ENCODE measurements around the gene PKD2. TPM values are rescaled to one million over a fixed set of nuclear protein-coding genes. Genes with fewer than 3 reads are reported as not detected.
A peak's percentile ranks its signal among the peaks of the same experiment; 100 is the strongest.

The PKD2 gene
- total and polyA plus RNA-seq, 12 donors, result 19.2 to 74.1 (median 38.9) TPM

GRCh38 chr4:87971866-87972265 is 35.6 kb upstream of the PKD2 start:
- WGBS, 4 donors, result 47 to 90% (median 67%) methylated on average over 1 of the region's 1 CpG
- intact Hi-C loops (cut with DNase I), result loop anchor here (5.0 kb wide), 1 partner anchor 115 kb away; no protein-coding TSS in a partner anchor

DNA sequence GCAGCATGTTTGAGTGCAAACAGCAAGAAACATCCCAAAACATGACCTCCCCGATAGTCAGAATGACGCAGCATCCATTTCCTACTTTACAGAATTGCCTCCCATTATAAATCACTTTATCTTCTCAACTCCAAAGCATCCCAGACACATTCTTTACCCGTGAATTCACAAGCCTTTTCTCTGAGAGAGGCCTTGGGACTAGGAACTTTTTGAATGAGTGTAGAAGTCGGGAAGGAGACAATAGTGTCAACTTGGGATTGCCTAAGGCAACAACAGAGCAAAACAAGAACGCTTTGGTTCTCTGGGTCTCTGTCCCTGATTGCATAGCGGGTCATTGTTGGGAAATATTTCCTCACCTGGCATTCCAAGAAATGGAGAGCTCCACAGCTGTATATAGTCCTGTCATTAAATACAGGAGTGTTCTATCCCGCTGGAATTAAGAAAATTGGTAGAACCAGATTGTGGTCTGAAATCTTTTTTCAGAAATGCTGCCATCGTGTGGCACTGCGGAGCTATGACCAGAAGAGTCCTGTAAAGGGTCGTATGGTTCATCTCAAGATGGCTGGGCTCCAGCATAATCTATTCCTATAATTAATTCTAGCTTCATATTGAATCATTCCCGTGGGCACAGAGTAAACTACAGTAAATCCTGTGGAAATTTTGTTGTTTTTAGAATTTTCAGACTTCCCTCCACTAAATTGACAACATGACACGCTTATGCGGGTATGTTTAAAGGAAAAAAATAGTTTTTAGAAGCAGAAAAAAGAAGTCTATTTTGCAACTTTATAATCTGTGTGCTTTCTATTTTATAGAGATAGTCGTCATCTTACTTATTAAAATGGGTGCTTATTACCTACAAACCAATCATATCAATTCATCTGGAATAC is 33.9 kb upstream of the PKD2 start:
- no peaks in the 10 kb centered on the region for H3K27me3 ChIP-seq
- peak overlapping the region in 1 of 5 donors; percentile 37 for H3K27ac ChIP-seq
- 27 to 28% (median 27%) methylated on average over 14 of the region's 14 CpGs for WGBS, 4 donors
- peak overlapping the region in 1 of 4 donors; percentile 41 for H3K4me3 ChIP-seq
- H3K4me1 ChIP-seq (replicated peaks in 1 of 2), result peaks cover 0 to 6% of the 10 kb centered on the region in 2 donors
- TF ChIP-seq, protein P1, sequence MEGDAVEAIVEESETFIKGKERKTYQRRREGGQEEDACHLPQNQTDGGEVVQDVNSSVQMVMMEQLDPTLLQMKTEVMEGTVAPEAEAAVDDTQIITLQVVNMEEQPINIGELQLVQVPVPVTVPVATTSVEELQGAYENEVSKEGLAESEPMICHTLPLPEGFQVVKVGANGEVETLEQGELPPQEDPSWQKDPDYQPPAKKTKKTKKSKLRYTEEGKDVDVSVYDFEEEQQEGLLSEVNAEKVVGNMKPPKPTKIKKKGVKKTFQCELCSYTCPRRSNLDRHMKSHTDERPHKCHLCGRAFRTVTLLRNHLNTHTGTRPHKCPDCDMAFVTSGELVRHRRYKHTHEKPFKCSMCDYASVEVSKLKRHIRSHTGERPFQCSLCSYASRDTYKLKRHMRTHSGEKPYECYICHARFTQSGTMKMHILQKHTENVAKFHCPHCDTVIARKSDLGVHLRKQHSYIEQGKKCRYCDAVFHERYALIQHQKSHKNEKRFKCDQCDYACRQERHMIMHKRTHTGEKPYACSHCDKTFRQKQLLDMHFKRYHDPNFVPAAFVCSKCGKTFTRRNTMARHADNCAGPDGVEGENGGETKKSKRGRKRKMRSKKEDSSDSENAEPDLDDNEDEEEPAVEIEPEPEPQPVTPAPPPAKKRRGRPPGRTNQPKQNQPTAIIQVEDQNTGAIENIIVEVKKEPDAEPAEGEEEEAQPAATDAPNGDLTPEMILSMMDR (IDR thresholded peaks at IDR 0.05), result peak; percentile 61 to 89 (median 82)
- TF ChIP-seq POLR2A (IDR thresholded peaks at IDR 0.05), result no peak
- H3K36me3 ChIP-seq (replicated peaks in 1 of 2), result no peaks in the 10 kb centered on the region
- intact Hi-C loops (cut with DNase I), result loop anchor here (5.0 kb wide), 1 partner anchor 116 kb away; no protein-coding TSS in a partner anchor
- DNase-seq, result peak; percentile 63 to 85 (median 68)
- no peaks in the 10 kb centered on the region for H3K9me3 ChIP-seq (replicated peaks in 1 of 3)

More at GRCh38 chr4:87971866-87972265, 35.6 kb upstream of the PKD2 start:
- no peak for DNase-seq
- TF ChIP-seq POLR2A (IDR thresholded peaks at IDR 0.05), result no peak
- TF ChIP-seq, protein P1 (IDR thresholded peaks at IDR 0.05), result no peak
- no peaks in the 10 kb centered on the region for H3K9me3 ChIP-seq (replicated peaks in 1 of 3)
- no peaks in the 10 kb centered on the region for H3K27me3 ChIP-seq
- no peaks in the 10 kb centered on the region for H3K36me3 ChIP-seq (replicated peaks in 1 of 2)
- peaks cover 0 to 6% of the 10 kb centered on the region in 2 donors for H3K4me1 ChIP-seq (replicated peaks in 1 of 2)
- H3K4me3 ChIP-seq, result no peak overlapping the region
- H3K27ac ChIP-seq, result no peak overlapping the region

DNA sequence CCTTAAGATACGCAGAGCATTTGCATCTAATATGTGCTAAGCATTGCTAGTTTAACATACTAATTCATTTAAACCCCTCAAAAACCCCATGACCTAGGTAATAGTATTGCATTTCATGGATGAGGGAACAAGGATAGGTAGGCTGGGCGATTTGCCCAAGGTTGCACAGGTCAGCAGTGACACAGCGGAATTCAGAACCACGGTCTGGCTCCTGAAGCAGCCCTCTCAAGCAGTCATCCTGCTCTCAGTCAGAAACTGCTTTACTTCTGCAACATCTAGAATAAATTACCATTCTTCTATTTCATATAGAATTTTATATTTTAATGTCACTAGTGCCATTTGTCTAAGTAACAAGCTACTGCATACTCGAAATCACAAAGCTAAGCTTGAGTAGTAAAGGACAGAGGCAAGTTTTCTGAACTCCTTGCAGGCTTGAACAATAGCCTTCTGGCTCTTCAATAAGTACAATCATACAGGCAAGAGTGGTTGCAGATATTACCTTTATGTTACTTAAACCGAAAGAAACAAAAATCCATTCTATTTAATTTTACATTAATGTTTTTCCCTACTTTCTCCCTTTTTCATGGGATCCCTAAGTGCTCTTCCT is 32.5 kb upstream of the PKD2 start:
- peaks cover 0 to 6% of the 10 kb centered on the region in 2 donors for H3K4me1 ChIP-seq (replicated peaks in 1 of 2)
- H3K4me3 ChIP-seq, result no peak overlapping the region
- intact Hi-C loops (cut with DNase I), result loop anchor here (5.0 kb wide), 1 partner anchor 118 kb away; no protein-coding TSS in a partner anchor
- H3K27ac ChIP-seq, result no peak overlapping the region
- DNase-seq, result no peak
- 48 to 63% (median 57%) methylated on average over 6 of the region's 6 CpGs for WGBS, 4 donors
- TF ChIP-seq POLR2A (IDR thresholded peaks at IDR 0.05), result no peak
- TF ChIP-seq, protein P1 (IDR thresholded peaks at IDR 0.05), result no peak
- H3K9me3 ChIP-seq (replicated peaks in 1 of 3), result no peaks in the 10 kb centered on the region
- H3K36me3 ChIP-seq (replicated peaks in 1 of 2), result no peaks in the 10 kb centered on the region
- no peaks in the 10 kb centered on the region for H3K27me3 ChIP-seq

DNA sequence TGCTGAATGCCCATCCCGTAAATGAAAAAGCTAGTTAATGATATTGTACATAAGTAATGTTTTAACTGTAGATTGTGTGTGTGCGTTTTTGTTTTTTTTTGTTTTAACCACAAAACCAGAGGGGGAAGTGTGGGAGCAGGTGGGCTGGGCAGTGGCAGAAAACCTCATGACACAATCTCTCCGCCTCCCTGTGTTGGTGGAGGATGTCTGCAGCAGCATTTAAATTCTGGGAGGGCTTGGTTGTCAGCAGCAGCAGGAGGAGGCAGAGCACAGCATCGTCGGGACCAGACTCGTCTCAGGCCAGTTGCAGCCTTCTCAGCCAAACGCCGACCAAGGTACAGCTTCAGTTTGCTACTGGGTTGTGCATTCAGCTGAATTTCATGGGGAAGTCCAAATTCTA is 32.0 kb upstream of the PKD2 start, which contains the start of gene SPP1:
Gene SPP1, plus strand, starts transcription at position 249 of the 400 bp plus-strand sequence. CDS start 1,182 bp downstream, outside the sequence.
- WGBS, 4 donors, result 47 to 71% (median 54%) methylated on average over 8 of the region's 8 CpGs
- H3K9me3 ChIP-seq (replicated peaks in 1 of 3), result no peaks in the 10 kb centered on the region
- intact Hi-C loops (cut with DNase I), result no loop called here
- TF ChIP-seq, protein P1 (IDR thresholded peaks at IDR 0.05), result no peak
- no peak for TF ChIP-seq POLR2A (IDR thresholded peaks at IDR 0.05)
- no peak for DNase-seq
- H3K36me3 ChIP-seq (replicated peaks in 1 of 2), result no peaks in the 10 kb centered on the region
- H3K27me3 ChIP-seq, result no peaks in the 10 kb centered on the region
- no peak within 1 kb of the TSS for H3K4me3 ChIP-seq
- H3K4me1 ChIP-seq (replicated peaks in 1 of 2), result peaks cover 0 to 6% of the 10 kb centered on the region in 2 donors
- no peak within 1 kb of the TSS for H3K27ac ChIP-seq

All from adrenal gland (tissue), 12 donors.